ENCODE data around the gene SLC51B. TPM values are rescaled to one million over a fixed set of nuclear protein-coding genes. Genes with fewer than 3 reads are reported as not detected.
"Not testable (repeated sequence)": the region's sequence is repeated elsewhere in the genome, so short reads cannot be mapped to it uniquely, and the experiment has no call there.

SLC51B gene
- total RNA-seq, 1 experiment from 2014 or later = not detected

DNA sequence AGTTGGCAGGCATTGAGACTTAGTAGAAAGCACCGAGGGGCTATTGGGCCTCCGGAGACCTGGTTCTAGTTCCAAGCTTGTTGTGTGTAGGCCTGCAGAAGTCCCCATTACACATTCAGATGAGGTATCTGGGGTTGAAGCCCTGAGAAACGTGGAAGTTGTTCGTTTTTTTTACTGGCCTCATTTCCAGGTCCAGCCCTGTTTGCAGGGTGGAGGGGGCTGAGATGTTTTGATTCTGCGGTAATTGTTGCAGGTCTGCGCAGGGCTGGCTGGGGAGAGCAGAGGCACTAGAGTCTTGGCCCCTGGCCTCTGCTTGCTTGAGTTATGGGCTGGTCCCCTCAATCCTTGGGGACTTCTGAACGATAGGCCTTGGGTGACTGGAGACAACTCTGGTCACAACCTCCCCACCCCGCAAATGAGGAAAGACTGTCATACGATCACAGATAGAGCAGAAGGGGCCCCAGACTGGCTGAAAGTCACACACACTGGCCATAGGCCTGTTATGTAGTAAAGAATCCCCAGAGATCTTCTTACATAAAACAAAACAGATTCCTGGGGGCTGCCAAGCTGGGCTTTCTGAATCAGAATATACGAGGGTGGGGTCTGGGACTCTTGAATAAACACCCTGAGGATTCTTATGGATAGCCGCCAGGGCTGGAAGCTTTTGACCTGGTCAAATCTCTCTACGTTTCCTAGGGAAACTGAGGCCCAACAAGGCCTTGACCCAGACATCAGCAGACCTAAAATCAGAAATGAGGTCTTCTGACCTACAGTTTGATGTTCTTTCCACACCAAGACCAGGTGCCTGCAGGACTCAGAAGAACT lies 47.0 kb downstream of the SLC51B start:
- no peak for DNase-seq (ENCODE audit: low read depth)
- in situ Hi-C loops (cut with HindIII; ENCODE audit: low pct_unique_long_range_greater_than_20kb, low sequenced_read_pairs) = no loop called here

DNA sequence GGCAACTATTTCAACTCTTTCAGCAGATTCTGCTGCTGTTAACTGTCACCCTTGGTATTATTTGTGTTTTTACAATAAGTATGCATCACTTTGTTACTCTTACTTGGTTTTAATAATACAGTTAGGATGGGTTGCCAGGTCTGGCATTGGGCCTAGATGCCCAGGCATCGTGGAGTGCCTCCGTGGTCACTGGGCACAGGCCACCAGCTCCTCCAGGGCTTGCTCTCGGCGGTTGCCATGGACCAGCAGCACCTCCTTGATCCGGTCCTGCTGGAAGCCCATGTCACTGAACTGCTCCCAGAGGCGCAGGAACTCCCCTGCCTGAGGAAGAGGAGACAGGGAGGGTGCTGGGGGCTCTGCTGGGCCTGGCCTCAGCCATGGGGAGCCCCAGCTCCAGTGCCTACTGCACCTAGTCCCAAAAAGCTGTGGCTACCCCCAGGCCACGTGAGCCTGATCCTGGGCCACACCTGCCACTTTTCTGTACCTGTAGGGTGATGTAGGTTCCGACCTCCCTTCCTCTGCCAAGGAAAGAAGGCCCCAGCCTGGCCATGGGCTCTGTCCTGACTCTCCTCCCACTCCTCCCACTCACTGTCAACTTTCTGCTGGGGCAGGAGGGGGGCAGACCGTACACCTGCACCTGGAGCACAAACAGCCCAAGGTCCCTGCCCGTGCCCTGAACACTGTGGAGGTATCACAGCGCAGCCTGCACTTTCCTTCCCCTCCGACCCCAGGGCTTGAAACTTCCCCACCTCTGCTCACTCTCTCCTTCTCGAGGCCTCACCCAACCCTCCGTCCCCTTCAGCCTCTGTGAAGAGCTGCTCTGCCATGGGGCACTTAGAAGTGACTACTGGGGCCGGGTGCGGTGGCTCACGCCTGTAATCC lies 48.0 kb downstream of the SLC51B start:
- in situ Hi-C loops (cut with HindIII; ENCODE audit: low pct_unique_long_range_greater_than_20kb, low sequenced_read_pairs) = no loop called here
- no peak for DNase-seq (ENCODE audit: low read depth)

DNA sequence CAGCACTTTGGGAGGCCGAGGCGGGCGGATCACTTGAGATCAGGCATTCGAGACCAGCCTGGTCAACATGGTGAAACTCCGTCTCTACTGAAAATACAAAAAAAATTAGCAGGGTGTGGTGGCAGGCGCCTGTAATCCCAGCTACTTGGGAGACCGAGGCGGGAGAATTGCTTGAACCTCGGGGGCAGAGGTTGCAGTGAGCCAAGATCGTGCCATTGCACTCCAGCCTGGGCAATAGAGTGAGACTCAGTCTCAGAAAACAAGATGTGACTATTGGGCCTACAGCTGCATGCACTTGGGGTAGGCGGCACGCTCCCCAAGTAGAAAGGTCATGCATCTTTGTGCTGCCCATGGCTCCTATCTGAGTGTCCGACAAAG lies 48.6 kb downstream of the SLC51B start:
- in situ Hi-C loops (cut with HindIII; ENCODE audit: low pct_unique_long_range_greater_than_20kb, low sequenced_read_pairs) = not testable (repeated sequence)

DNA sequence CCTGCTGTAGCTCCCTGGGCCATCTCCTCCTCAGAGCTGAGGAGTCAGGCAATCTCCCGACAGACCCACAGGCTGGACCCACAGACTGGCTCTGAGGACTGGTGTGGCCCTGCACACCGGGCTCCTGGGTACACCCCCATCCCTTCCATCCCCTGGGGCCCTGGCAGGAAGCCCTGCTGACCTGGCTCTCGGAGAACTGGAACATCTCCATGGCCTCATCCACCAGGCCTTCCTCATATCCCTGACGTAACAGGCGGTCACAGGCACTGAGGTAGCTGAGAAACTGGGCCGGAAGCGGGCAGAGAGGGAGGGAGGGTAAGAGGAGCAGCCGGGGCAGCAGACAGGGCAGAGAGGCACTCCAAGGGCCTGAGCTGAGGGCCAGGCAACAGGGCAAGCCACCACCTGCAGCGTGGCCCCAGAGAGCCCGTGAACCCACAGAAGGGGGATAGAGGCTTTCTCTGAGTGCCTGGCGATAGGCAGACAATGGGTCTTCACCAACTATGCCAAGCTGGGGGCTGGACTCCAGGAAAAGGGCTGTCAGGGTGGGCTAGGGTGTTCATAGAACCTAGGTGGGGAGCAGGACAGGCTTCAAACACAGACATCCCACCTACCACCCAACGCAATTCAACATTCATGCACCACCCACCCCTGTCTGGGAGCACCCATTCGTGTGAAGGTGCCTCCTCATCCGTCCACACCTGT lies 49.3 kb downstream of the SLC51B start:
- no peak for DNase-seq (ENCODE audit: low read depth)
- in situ Hi-C loops (cut with HindIII; ENCODE audit: low pct_unique_long_range_greater_than_20kb, low sequenced_read_pairs) = no loop called here

More for the DNA sequence above, 48.6 kb downstream of the SLC51B start:
- DNase-seq (ENCODE audit: low read depth) = not testable (repeated sequence)

DNA sequence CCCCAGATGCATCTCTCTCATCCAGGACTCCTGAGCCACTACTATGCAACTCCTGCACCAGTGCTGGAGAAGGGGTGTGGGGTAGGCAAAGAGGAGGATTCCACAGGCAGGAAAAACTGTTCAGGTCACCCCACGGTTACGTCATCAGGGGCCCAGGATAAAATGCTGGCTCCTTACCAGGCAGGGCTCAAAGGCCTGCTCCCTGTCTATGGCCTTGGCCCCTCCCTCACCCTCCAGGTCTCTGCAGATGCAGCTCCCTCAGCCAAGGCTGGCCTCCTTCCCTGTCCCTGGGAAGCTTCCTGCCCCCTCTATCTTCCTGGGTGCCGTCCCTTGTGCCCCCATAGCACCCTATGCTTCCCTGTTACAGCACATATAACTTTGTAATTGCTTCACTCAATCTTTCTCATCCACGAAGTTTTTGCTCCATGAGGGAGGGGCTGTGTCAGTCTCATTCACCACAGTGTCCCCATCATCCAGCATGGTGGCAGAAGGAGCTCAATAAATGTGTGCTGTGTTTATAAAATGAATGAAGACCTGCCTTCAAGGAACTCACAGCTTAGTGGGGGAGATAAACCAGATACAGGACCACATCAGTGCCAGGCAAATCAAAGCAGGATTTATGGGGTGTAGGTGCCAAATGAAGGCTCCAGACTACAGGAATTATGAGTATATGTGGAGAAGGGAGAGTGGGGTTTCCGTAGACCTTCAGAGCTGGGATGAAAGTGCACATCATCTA lies 50.0 kb downstream of the SLC51B start:
- in situ Hi-C loops (cut with HindIII; ENCODE audit: low pct_unique_long_range_greater_than_20kb, low sequenced_read_pairs) = no loop called here
- no peak for DNase-seq (ENCODE audit: low read depth)

DNA sequence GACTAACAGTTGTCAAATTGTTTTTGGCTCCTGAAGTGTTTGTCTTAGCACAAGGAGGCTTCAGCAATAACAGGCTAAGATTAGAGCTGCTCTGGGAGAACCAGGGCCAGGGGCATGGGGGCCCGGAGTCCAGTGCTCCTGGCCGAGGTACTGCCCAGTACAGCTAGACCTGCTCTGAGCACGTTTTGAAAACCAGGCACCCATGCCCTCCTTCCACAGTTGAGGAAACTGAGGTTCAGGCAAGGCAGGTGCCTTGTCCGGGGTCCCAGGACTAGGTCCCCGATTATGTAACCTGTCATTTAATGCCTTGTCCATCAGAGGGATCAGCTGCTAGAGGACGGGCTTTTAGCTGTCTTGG lies 50.5 kb downstream of the SLC51B start:
- DNase-seq (ENCODE audit: low read depth) = no peak
- in situ Hi-C loops (cut with HindIII; ENCODE audit: low pct_unique_long_range_greater_than_20kb, low sequenced_read_pairs) = no loop called here

DNA sequence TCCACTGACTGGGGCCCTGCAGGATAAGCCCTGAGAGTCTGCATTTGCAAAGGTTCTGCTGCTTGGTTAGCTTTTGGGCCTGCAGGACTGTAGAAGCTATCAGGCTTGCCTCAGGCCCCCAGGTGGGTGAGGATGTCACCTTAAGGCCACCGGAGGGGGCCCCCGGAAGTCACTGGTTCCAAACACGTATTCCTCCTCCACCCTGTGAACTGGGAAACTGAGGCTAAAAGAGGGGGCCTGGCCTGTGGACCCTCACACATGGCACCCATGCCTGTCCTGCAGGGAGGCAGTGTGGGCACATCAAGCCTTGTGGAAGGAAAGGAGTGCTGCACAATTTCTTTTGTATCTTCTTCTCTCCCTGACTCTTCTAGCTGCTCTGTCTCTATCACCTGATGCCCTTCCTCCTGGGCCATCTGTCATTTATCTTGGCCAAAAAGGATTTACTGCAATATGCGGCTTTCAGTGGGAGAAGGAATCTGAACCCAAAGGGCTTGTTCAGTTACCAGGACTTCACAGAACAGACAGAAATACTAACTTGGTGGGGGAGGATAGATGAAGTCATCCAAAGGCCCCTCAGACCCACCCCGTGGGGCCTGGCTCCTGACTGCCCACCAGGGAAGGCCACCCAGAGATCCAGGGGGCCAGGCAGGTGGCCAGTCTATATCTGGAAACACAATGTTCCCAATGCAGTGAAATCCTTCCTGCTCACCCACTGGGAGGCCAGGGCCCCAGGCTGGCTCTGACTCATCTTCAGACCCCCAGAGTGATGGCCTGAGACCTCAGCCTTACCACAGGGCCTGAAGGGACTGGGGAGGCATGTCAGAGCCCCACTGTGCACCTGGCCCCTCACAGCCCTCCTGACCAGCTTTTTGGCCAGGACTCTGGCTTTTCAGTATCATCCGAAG lies 51.5 kb downstream of the SLC51B start:
- no peak for DNase-seq (ENCODE audit: low read depth)
- in situ Hi-C loops (cut with HindIII; ENCODE audit: low pct_unique_long_range_greater_than_20kb, low sequenced_read_pairs) = no loop called here

DNA sequence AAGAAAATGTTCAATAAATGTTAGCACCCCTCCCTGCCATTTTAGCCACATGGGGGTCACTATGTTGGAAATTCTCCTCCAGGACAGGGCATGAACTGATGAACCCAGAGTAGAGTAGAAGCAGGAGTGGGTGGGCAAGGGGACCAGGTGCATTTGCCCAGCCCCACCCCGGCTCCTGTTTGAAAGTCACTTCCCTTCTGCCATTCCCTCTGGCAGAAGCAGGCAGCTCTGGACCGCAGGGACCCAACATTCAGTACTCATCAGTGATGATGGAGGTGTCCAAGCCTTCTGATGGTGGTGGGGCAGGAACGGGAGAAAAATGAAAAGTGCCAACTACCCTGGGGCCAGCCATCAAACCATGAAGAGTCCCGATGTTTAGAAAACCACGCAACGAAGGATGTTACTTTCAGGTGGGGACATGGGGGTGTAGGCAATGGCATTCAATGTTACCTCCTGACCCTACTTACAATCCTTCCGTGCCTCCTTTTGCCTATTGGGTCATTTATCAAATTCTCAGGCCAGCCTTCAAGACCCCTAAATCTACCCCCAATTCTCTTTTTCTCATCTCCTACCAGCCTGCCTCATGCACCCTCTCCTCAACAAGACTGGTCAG lies 52.6 kb downstream of the SLC51B start:
- in situ Hi-C loops (cut with HindIII; ENCODE audit: low pct_unique_long_range_greater_than_20kb, low sequenced_read_pairs) = no loop called here
- no peak for DNase-seq (ENCODE audit: low read depth)

DNA sequence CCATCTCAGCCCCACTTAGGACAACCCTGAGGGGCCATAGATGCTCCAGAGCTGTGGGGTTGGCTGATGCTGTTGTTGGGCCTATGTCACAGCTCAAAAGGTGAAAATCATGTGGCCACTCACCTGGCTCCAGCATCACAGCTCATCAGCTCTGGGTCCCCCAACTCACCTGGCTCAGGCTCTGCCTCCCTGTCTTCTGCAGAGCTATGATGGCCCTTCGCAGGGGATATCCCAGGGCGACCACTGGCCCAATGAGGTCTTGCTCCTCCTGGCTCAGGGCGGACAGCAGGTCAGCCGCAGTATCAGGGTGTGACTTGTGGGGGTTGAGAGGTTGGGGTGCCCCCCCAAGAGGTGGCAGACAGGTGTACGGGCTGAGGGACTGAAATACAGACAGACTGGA lies 54.1 kb downstream of the SLC51B start:
- in situ Hi-C loops (cut with HindIII; ENCODE audit: low pct_unique_long_range_greater_than_20kb, low sequenced_read_pairs) = no loop called here
- DNase-seq (ENCODE audit: low read depth) = no peak

DNA sequence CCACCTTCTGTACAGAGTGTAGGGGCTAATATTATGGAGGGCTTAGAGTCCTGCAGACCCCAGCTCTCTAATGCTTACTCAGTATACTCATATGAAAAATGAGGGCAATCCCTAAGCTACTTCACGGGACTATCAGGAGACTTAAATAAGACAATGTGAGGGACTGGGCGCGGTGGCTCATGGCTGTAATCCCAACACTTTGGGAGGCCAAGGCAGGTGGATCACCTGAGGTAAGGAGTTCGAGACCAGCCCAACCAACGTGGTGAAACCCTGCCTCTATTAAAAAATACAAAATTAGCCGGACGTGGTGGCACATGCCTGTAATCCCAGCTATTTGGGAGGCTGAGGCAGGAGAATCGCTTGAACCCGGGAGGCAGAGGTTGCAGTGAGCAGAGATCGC lies 54.6 kb downstream of the SLC51B start:
- in situ Hi-C loops (cut with HindIII; ENCODE audit: low pct_unique_long_range_greater_than_20kb, low sequenced_read_pairs); DNase-seq (ENCODE audit: low read depth): not testable (repeated sequence)

DNA sequence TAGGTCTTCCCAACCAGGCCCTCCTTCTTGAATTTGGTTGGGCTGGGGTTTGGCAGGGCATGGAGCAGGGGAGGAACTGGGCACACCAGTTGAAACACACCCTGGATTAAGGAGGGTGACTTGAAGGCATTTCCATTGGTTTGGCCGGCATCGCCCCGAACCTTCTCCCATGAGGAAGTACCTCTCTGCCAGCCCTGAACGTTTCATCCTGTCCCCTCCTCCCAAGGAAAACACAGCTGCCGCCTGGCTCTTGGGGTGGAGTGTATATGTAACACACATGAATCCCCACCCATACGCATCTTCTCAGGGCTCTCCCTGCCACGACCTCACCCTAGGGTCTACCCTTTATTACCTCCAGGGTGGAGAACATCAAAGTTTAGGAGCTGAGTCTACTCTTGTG lies 55.3 kb downstream of the SLC51B start:
- in situ Hi-C loops (cut with HindIII; ENCODE audit: low pct_unique_long_range_greater_than_20kb, low sequenced_read_pairs) = no loop called here
- DNase-seq (ENCODE audit: low read depth) = no peak

DNA sequence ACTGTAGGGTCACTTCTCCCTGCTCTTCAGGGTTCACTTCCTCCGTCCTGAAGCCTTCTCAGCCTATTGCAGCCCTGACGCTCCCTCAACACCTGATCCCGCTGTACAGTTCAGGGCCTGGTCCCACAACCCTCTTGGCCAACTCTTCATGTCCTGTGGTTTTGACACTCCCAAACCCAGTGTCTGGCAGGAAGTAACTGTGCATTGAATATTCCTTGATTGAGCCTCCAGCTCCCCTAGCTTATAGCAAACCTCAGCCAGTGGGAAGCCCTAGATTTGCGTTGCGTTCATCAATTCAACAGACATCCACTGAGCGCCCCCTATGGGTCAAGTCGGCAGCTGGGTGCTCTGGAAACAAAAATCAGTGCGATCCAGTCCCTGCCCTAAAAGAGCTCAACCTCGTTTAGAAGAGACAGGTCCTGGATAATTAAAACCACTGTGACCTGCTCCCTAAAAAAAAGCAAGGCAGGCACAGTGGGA lies 56.3 kb downstream of the SLC51B start:
- peak; percentile 19 for DNase-seq (ENCODE audit: low read depth)
- in situ Hi-C loops (cut with HindIII; ENCODE audit: low pct_unique_long_range_greater_than_20kb, low sequenced_read_pairs) = no loop called here

DNA sequence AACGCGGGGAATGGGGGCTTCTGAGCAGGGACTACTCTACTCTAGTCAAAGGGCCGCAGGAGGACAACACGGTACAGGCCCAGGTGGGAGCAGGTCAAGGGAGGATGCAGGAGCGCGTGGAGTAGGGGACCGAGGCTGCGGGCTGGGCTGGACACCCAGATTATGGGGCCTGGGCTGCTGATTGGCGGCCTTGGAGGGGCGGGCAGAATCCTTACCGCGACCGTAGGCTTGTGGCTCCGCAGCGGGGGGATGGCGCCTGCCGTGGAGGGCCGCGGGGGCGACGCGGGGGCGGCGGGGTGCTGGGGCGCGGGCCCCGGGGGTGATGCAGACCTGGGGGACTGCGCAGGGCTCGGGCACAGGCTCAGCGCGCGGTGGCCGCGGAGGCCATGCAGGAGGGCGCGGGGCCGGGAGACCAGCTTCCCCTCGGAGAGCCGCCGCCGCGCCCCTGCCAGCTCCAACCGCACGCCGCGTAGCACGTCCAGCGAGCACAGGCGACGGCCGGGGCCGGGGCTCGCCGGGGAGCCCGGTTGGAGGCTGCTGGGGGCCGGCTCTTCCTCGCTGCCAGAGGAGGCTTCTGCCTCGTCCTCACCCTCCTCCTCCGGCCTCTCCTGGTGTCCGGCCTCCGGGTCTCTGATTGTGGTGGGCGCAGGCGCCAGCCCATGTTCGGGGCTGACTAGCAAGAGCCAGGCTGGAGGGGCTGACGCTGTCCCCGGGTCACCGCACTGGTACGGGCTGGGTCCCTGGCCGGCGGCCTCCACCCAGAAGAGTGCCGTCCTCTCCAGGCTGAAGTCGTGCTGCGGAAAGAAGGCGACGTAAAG lies 56.9 kb downstream of the SLC51B start:
- in situ Hi-C loops (cut with HindIII; ENCODE audit: low pct_unique_long_range_greater_than_20kb, low sequenced_read_pairs) = no loop called here
- DNase-seq (ENCODE audit: low read depth) = no peak

DNA sequence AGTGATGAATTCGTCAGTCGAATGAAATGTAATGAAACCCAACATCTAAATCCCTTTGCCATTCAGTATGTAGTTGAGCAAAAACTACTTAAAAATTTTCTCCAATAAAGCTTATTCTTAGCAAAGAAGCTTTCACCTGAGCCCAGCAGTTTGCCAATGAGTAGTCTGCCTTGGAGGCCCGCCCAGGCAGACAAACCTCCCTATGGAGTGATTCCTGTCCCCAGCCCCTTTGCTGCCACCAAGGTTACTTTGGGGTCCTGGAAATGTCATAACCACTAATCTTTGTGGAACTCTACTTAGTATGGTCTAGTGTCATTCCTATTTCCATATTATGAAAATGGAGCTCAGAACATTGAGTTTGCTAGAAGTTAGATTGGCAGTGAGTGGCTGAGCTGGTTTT lies 57.7 kb downstream of the SLC51B start:
- in situ Hi-C loops (cut with HindIII; ENCODE audit: low pct_unique_long_range_greater_than_20kb, low sequenced_read_pairs) = no loop called here
- DNase-seq (ENCODE audit: low read depth) = no peak
